Measurements from ENCODE around the gene IGF2BP1. TPM values are rescaled to one million over a fixed set of nuclear protein-coding genes. Genes with fewer than 3 reads are reported as not detected.
A peak's percentile ranks its signal among the peaks of the same experiment; 100 is the strongest.

The IGF2BP1 gene
- total and polyA plus RNA-seq, 2 of the 8 experiments (the other 6 are each of a cell fraction or from before 2014, with no cell fraction given), result 41.6 to 513 TPM

DNA sequence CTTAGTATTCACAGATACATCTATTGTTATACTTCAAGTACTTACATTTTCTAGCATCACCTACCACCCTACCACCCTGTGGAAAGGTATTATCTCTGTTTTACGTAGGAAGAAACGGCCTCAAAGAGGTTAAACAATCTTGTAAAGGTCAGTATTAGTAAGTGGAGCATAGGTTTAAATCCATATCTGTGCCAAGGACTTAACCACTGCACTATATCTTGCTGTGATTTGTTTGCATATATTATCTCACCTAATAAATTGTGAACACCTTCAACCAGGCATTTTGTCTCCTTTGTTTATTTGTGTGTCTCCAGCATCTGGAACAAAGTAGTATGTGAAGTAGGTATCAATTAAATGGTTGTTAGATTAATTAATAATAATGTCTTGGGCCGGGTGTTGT, 27.3 kb downstream of the IGF2BP1 start:
- Histone ChIP-seq H4K20me1 (replicated peaks in 1 of 2; ENCODE audit: control insufficient read depth in 1 of 2, insufficient read depth in 2 of 2, low read length in 2 of 2) (peaks cover 4 to 10% of the 10 kb centered on the region in 2 experiments), H3K79me1 (ENCODE audit: low read depth, low read length) (peaks cover 2% of the 10 kb centered on the region), H3K23me2 (ENCODE audit: low read depth, low read length) (no peaks in the 10 kb centered on the region; the same call in 1 of the 2 replicates), H3K14ac (ENCODE audit: insufficient read length) (no peak overlapping the region), H3K18ac (ENCODE audit: extremely low read depth, low read length) (no peak overlapping the region), H3K27me3 (replicated peaks in 1 of 4; ENCODE audit: control insufficient read depth in 3 of 4, extremely low read depth in 1 of 4, insufficient read depth in 3 of 4, low read length in 3 of 4) (no peaks in the 10 kb centered on the region), H4K8ac (ENCODE audit: extremely low read depth, insufficient read depth, low read length) (no peak overlapping the region), H3K9me3 (ENCODE audit: insufficient read depth in 2 of 2, low read depth in 1 of 2, low read length in 1 of 2) (no peaks in the 10 kb centered on the region), H2BK15ac (ENCODE audit: low read length) (no peak overlapping the region), H2BK120ac (replicated peaks; ENCODE audit: low read depth, low read length) (no peak overlapping the region), H4K5ac (ENCODE audit: insufficient read length, low read depth, low read length) (no peak overlapping the region), H4K91ac (replicated peaks; ENCODE audit: insufficient read length, low read length) (no peak overlapping the region), H3K36me3 (ENCODE audit: control insufficient read depth in 2 of 4, insufficient read depth in 4 of 4, low read length in 3 of 4) (peaks cover 12 to 51% (median 32%) of the 10 kb centered on the region in 4 experiments), H3K9ac (replicated peaks in 1 of 4; ENCODE audit: extremely low read depth in 1 of 4, low read depth in 3 of 4, low read length in 3 of 4) (no peak overlapping the region), H3K56ac (replicated peaks; ENCODE audit: insufficient read length, low read depth, low read length) (no peak overlapping the region), H2BK5ac (ENCODE audit: low read depth, low read length) (no peak overlapping the region), H3K4me1 (replicated peaks in 1 of 4; ENCODE audit: control insufficient read depth in 3 of 4, insufficient read depth in 4 of 4, low read length in 3 of 4) (peaks cover 16 to 34% (median 31%) of the 10 kb centered on the region in 4 experiments), H2BK20ac (ENCODE audit: low read length) (no peak overlapping the region), H3K79me2 (ENCODE audit: control insufficient read depth in 1 of 2, insufficient read depth in 2 of 2, low read length in 2 of 2) (peaks cover 11 to 83% of the 10 kb centered on the region in 2 experiments), H2BK12ac (ENCODE audit: low read depth, low read length) (peak overlapping the region; percentile 65; the same call in 1 of the 2 replicates), H3K27ac (ENCODE audit: low read depth, low read length) (no peak overlapping the region), H2AK5ac (ENCODE audit: low read depth, low read length) (no peak overlapping the region), H3K4me2 (ENCODE audit: insufficient read depth in 1 of 2, low read depth in 2 of 2, low read length in 2 of 2) (no peak overlapping the region), H3K23ac (ENCODE audit: insufficient read length) (no peak overlapping the region), H2AFZ (ENCODE audit: low read length) (no peak overlapping the region), H3K4ac (replicated peaks; ENCODE audit: insufficient read length, low read depth, low read length) (peak overlapping the region; percentile 47), H3K4me3 (ENCODE audit: extremely low read depth in 1 of 4, insufficient read depth in 2 of 4, low read depth in 3 of 4, low read length in 4 of 4) (no peak overlapping the region)
- ChIA-PET CTCF (ENCODE audit: partially characterized antibody) (interaction anchor here (1.1 to 3.0 kb wide), 9 partner anchors 8 to 63 kb away, joined by 3 to 13 read pairs (median 7); partner anchors contain the start of gene IGF2BP1), POLR2A (ENCODE audit: partially characterized antibody) (interaction anchor here (0.6 to 1.6 kb wide), 6 partner anchors 8 to 118 kb away, joined by 3 to 10 read pairs (median 4); no protein-coding TSS in a partner anchor)
- FAIRE-seq (no peak), DNase-seq (ENCODE audit: low read depth in 1 of 2, low spot score in 2 of 2) (no peak)
- 89% methylated on average over 3 of the region's 3 CpGs; no CpG with 5 or more reads in 1 of the 2 experiments for WGBS, 2 experiments (ENCODE audit: extremely low coverage in 1 of 2, insufficient coverage in 1 of 2, insufficient read length in 1 of 2, insufficient replicate concordance in 2 of 2, low coverage in 1 of 2, low lambda C conversion rate in 2 of 2, missing lambda C conversion rate in 1 of 2)
- TF ChIP-seq CTBP2 (IDR thresholded peaks at IDR 0.05; ENCODE audit: borderline replicate concordance, insufficient read depth, insufficient read length, low read length), result no peak
